ENCODE data around the gene NCBP2L. TPM values are rescaled to one million over a fixed set of nuclear protein-coding genes. Genes with fewer than 3 reads are reported as not detected.
A peak's percentile ranks its signal among the peaks of the same experiment; 100 is the strongest.

NCBP2L gene
- polyA plus RNA-seq, 1 donor (not counting 4 experiments of a cell fraction or from before 2014, with no cell fraction given), result not detected

GRCh38 chrX:107775000-107775733, 2.4 kb upstream of the NCBP2L start:
- no peak overlapping the region for H3K27ac ChIP-seq (ENCODE audit: control insufficient read depth, insufficient read depth, low read length)
- TF ChIP-seq CTCF (optimal IDR thresholded peaks at IDR 0.05 in 1 of 3, IDR thresholded peaks at IDR 0.05 in 1 of 3, conservative IDR thresholded peaks at IDR 0.05 in 1 of 3; ENCODE audit: extremely low read depth in 1 of 3, insufficient read depth in 2 of 3, low read length in 3 of 3) (no peak), EZH2 (IDR thresholded peaks at IDR 0.05; ENCODE audit: low read length) (no peak)

GRCh38 chrX:107775734-107776511, 1.6 kb upstream of the NCBP2L start, which contains the start of gene TSC22D3:
Gene TSC22D3 (minus strand): TSS chrX:107775787. CDS start chrX:107775419, 368 bp downstream.
- peak within 1 kb of the TSS; percentile 29 to 57 (median 43) for H3K4me3 ChIP-seq (ENCODE audit: control insufficient read depth in 2 of 3, extremely low read depth in 1 of 3, insufficient read depth in 2 of 3, low read depth in 1 of 3, low read length in 3 of 3)
- FAIRE-seq, result no peak
- TF ChIP-seq CTCF (optimal IDR thresholded peaks at IDR 0.05 in 1 of 3, IDR thresholded peaks at IDR 0.05 in 1 of 3, conservative IDR thresholded peaks at IDR 0.05 in 1 of 3; ENCODE audit: extremely low read depth in 1 of 3, insufficient read depth in 2 of 3, low read length in 3 of 3), result peak in 2 of 3 experiments; percentile 15 to 29
- no peak for TF ChIP-seq EZH2 (IDR thresholded peaks at IDR 0.05; ENCODE audit: low read length)
- DNase-seq (ENCODE audit: low read depth, low spot score), result peak; percentile 15
- H3K9ac ChIP-seq (ENCODE audit: control insufficient read depth, extremely low read depth, insufficient read depth, low read length), result peak within 1 kb of the TSS; percentile 62
- no peaks in the 10 kb centered on the region for H3K36me3 ChIP-seq (ENCODE audit: control insufficient read depth in 2 of 2, extremely low read depth in 1 of 2, insufficient read depth in 2 of 2, low read length in 2 of 2)
- peak within 1 kb of the TSS; percentile 52 for H2AFZ ChIP-seq (ENCODE audit: control insufficient read depth, low read length)
- peaks cover 8% of the 10 kb centered on the region for H3K27me3 ChIP-seq (ENCODE audit: control insufficient read depth, extremely low read depth, insufficient read depth, low read length)
- no peaks in the 10 kb centered on the region for H3K9me1 ChIP-seq (ENCODE audit: control insufficient read depth, extremely low read depth, insufficient read depth, low read length)
- no peaks in the 10 kb centered on the region for H3K9me3 ChIP-seq (ENCODE audit: control insufficient read depth, low read depth, low read length)
- H3K27ac ChIP-seq (ENCODE audit: control insufficient read depth, insufficient read depth, low read length), result no peak within 1 kb of the TSS
- H4K20me1 ChIP-seq (ENCODE audit: control insufficient read depth, extremely low read depth, insufficient read depth, low read length), result no peaks in the 10 kb centered on the region
- peak within 1 kb of the TSS; percentile 74 for H3K4me2 ChIP-seq (ENCODE audit: control insufficient read depth, extremely low read depth, insufficient read depth, low read depth, low read length)
- peaks cover 6% of the 10 kb centered on the region for H3K4me1 ChIP-seq (ENCODE audit: control insufficient read depth, extremely low read depth, insufficient read depth, low read length)
- H3K79me2 ChIP-seq (ENCODE audit: control insufficient read depth, insufficient read depth, low read length), result no peaks in the 10 kb centered on the region
- dilution Hi-C loops (cut with MboI; ENCODE audit: extremely low pct_ligation_motif_present, low sequenced_read_pairs), result no loop called here

More at GRCh38 chrX:107775000-107775733, 2.4 kb upstream of the NCBP2L start:
- no peaks in the 10 kb centered on the region for H3K36me3 ChIP-seq (ENCODE audit: control insufficient read depth in 2 of 2, extremely low read depth in 1 of 2, insufficient read depth in 2 of 2, low read length in 2 of 2)
- dilution Hi-C loops (cut with MboI; ENCODE audit: extremely low pct_ligation_motif_present, low sequenced_read_pairs), result no loop called here
- H3K9me1 ChIP-seq (ENCODE audit: control insufficient read depth, extremely low read depth, insufficient read depth, low read length), result no peaks in the 10 kb centered on the region
- H3K27me3 ChIP-seq (ENCODE audit: control insufficient read depth, extremely low read depth, insufficient read depth, low read length), result peaks cover 8% of the 10 kb centered on the region
- H3K9me3 ChIP-seq (ENCODE audit: control insufficient read depth, low read depth, low read length), result no peaks in the 10 kb centered on the region
- peak overlapping the region; percentile 45 for H3K9ac ChIP-seq (ENCODE audit: control insufficient read depth, extremely low read depth, insufficient read depth, low read length)
- H3K4me1 ChIP-seq (ENCODE audit: control insufficient read depth, extremely low read depth, insufficient read depth, low read length), result peaks cover 6% of the 10 kb centered on the region
- H4K20me1 ChIP-seq (ENCODE audit: control insufficient read depth, extremely low read depth, insufficient read depth, low read length), result no peaks in the 10 kb centered on the region
- peak overlapping the region; percentile 19 for H2AFZ ChIP-seq (ENCODE audit: control insufficient read depth, low read length)
- H3K79me2 ChIP-seq (ENCODE audit: control insufficient read depth, insufficient read depth, low read length), result no peaks in the 10 kb centered on the region
- H3K4me3 ChIP-seq (ENCODE audit: control insufficient read depth in 2 of 3, extremely low read depth in 1 of 3, insufficient read depth in 2 of 3, low read depth in 1 of 3, low read length in 3 of 3), result peak overlapping the region; percentile 29 to 57 (median 43)
- DNase-seq (ENCODE audit: low read depth, low spot score), result no peak
- no peak for FAIRE-seq
- H3K4me2 ChIP-seq (ENCODE audit: control insufficient read depth, extremely low read depth, insufficient read depth, low read depth, low read length), result peak overlapping the region; percentile 74

All from keratinocyte (primary cell).